ENCODE measurements around the gene MC5R. TPM values are rescaled to one million over a fixed set of nuclear protein-coding genes. Genes with fewer than 3 reads are reported as not detected.

Gene MC5R
- total and polyA plus RNA-seq, 8 donors = not detected

- H3K36me3 ChIP-seq = no peaks in the 10 kb centered on the region
- H3K4me3 ChIP-seq = no peak overlapping the region
- intact Hi-C loops (cut with DNase I; ENCODE audit: low total_unique reads) = no loop called here
- WGBS, 5 donors = 38 to 54% (median 42%) methylated on average over 11 of the region's 11 CpGs
- H3K9me3 ChIP-seq = no peaks in the 10 kb centered on the region
- peaks cover 0 to 8% (median 3%) of the 10 kb centered on the region in 4 donors for H3K4me1 ChIP-seq
- peak; percentile 29 to 66 for DNase-seq
- H3K27ac ChIP-seq = no peak overlapping the region
- TF ChIP-seq POLR2AphosphoS5 (IDR thresholded peaks at IDR 0.05) = no peak
- TF ChIP-seq CTCF (IDR thresholded peaks at IDR 0.05) = peak in 1 of 7 experiments; percentile 28
- TF ChIP-seq EP300 (IDR thresholded peaks at IDR 0.05) = no peak
- peaks cover 0 to 29% (median 0%) of the 10 kb centered on the region in 3 donors for H3K27me3 ChIP-seq
Measured at GRCh38 chr18:13831864-13832508, 8.0 kb downstream of the MC5R start.

- no peak overlapping the region for H3K4me3 ChIP-seq
- H3K4me1 ChIP-seq = peaks cover 0 to 8% (median 3%) of the 10 kb centered on the region in 4 donors
- H3K36me3 ChIP-seq = no peaks in the 10 kb centered on the region
- 21 to 44% (median 25%) methylated on average over 8 of the region's 8 CpGs for WGBS, 5 donors
- intact Hi-C loops (cut with DNase I; ENCODE audit: low total_unique reads) = no loop called here
- H3K27me3 ChIP-seq = peaks cover 0 to 25% (median 0%) of the 10 kb centered on the region in 3 donors
- no peaks in the 10 kb centered on the region for H3K9me3 ChIP-seq
- no peak overlapping the region for H3K27ac ChIP-seq
- no peak for DNase-seq
- TF ChIP-seq CTCF (IDR thresholded peaks at IDR 0.05) (no peak), POLR2AphosphoS5 (IDR thresholded peaks at IDR 0.05) (no peak), EP300 (IDR thresholded peaks at IDR 0.05) (no peak), POLR2A (IDR thresholded peaks at IDR 0.05) (no peak)
Measured at GRCh38 chr18:13834496-13835015, 10.6 kb downstream of the MC5R start.

GRCh38 chr18:13835202-13835601 is 11.3 kb downstream of the MC5R start:
- intact Hi-C loops (cut with DNase I; ENCODE audit: low total_unique reads) = no loop called here
- no peak for DNase-seq
- WGBS, 5 donors = 69 to 82% (median 75%) methylated on average over 6 of the region's 6 CpGs
- Histone ChIP-seq H3K9me3 (no peaks in the 10 kb centered on the region), H3K4me1 (peaks cover 0 to 8% (median 3%) of the 10 kb centered on the region in 4 donors), H3K27ac (no peak overlapping the region), H3K36me3 (no peaks in the 10 kb centered on the region), H3K27me3 (peaks cover 0 to 25% (median 0%) of the 10 kb centered on the region in 3 donors), H3K4me3 (no peak overlapping the region)
- TF ChIP-seq POLR2AphosphoS5 (IDR thresholded peaks at IDR 0.05) (no peak), CTCF (IDR thresholded peaks at IDR 0.05) (no peak), EP300 (IDR thresholded peaks at IDR 0.05) (no peak), POLR2A (IDR thresholded peaks at IDR 0.05) (no peak)

GRCh38 chr18:13836559-13836958 is 12.6 kb downstream of the MC5R start:
- Histone ChIP-seq H3K4me3 (no peak overlapping the region), H3K36me3 (no peaks in the 10 kb centered on the region), H3K27ac (peak overlapping the region in 1 of 5 donors; percentile 19), H3K27me3 (peaks cover 0 to 21% (median 0%) of the 10 kb centered on the region in 3 donors), H3K4me1 (peaks cover 0 to 8% (median 3%) of the 10 kb centered on the region in 4 donors), H3K9me3 (no peaks in the 10 kb centered on the region)
- peak in 1 of 2 donors; percentile 39 for DNase-seq
- TF ChIP-seq CTCF (IDR thresholded peaks at IDR 0.05) (no peak), EP300 (IDR thresholded peaks at IDR 0.05) (no peak), POLR2AphosphoS5 (IDR thresholded peaks at IDR 0.05) (no peak), POLR2A (IDR thresholded peaks at IDR 0.05) (no peak)
- 61 to 84% (median 82%) methylated on average over 21 to 22 of the region's 22 CpGs for WGBS, 5 donors
- intact Hi-C loops (cut with DNase I; ENCODE audit: low total_unique reads) = no loop called here
